ENCODE results near the gene ZCCHC24.

ZCCHC24 gene

DNA sequence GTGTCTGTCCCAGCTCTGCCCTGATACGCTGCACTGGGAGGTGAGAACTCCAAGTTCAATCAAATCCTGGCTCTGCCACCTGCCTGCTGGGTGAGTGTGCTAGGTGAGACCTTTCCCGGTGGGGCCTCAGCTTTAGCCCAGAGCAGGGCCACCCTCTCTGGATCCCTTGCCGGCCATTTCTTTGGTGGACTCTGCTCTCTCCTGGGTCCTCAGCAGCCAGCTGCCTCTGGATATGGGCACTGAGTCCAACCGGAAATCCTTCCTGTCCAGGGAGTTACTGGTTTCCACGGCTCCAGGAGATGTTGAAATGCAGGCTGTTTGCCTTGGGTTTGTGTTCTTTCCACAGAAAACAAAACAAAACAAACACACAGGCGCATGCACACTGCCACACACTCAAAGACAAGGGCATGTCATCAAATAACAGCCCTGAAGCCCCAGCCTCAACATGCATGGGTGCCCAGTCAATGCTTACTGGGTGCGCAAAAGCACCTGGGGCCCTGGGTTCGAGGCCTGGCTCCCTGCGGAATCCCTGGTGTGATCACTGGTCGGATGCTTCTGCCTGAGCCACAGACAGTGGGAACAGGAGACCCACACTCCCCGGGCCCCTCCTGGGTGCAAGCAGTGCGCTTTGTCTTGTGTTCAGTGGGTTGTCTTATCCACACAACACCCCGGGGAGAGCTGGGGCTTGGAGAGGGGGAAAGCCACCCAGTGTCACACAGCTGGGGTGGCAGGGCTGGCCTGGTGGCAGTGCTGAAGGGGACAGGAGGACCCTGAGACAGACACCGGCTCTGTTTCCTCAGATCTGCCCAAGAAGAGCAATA lies 65.1 kb downstream of the ZCCHC24 start:
- no peak for DNase-seq

DNA sequence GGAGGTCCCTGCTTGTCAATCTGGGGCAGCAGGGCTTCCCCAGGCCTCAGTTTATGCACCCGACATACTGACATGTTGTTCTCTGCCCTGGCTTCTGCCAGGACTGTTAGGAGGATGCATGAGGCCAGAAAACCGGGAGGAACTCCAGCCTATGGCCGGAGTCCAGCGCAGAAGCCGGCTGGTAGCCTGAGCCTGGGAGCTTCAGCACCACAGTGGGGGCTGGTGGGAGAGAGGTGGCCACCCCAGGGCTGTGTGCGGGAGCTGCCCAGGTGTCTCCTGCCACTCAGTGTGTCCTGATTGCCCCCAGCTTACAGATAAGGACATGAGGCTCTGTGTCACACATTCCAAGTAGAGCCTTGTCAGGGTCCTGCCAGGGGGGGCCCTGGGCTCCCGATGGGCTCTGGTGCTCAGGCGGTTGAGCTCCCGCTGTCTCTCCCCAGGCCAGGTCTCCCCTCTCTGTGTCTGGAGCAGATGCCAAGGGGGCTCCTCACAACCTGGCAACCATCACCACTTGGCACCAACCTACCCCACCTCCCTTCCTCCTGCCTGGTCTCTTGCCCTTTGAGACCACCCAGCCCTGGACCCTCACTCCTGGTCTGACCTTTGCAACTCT lies 65.8 kb downstream of the ZCCHC24 start:
- no peak for DNase-seq

DNA sequence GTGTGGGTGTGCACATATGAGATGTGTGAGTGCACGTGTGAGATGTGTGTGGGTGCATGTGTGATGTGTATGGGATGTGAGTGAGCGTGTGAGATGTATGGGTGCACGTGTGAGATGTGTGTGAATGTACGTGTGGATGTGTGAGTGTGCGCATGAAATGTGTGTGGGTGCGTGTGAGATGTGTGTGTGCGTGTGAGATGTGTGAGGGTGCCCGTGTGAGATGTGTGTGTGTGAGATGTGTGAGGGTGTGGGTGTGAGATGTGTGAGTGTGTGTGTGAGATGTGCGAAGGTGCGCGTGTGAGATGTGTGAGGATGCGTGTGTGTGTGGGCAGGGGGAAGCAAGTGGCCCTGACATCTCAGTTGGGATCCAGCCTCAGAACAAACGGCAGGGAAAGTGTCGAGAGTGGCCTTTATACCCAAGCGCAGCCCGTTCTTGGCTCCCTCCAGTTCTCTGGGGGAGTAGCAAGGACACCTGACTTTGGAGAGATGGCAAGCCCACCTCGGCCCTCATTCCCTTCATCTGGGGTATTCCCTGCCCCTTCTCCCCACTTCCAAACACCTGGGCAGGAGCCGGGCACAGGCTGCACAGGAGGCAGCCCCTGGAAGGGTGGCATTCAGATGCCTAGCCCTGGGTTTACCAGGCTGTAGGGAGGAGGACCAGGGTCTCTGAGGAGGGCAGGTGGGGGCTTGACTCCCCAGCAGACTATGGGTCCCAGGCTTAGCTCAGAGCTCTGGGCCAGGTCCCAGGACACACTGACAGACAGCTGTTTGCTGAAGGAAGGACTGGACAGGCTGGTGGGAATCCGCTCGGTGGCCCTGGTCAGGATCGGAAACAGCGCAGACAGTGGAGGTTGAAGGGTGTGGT lies 66.5 kb downstream of the ZCCHC24 start:
- no peak for DNase-seq

DNA sequence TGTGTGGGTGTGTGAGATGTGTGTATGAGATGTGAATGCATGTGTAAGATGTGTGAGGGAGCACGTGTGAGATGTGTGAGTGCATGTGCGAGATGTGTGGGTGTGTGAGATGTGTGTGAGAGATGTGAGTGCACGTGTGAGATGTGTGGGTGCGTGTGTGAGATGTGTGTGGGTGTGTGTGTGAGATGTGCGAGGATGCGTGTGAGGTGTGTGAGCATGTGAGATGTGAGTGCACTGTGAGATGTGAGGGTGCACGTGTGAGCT lies 67.1 kb downstream of the ZCCHC24 start:
- DNase-seq, result no peak

DNA sequence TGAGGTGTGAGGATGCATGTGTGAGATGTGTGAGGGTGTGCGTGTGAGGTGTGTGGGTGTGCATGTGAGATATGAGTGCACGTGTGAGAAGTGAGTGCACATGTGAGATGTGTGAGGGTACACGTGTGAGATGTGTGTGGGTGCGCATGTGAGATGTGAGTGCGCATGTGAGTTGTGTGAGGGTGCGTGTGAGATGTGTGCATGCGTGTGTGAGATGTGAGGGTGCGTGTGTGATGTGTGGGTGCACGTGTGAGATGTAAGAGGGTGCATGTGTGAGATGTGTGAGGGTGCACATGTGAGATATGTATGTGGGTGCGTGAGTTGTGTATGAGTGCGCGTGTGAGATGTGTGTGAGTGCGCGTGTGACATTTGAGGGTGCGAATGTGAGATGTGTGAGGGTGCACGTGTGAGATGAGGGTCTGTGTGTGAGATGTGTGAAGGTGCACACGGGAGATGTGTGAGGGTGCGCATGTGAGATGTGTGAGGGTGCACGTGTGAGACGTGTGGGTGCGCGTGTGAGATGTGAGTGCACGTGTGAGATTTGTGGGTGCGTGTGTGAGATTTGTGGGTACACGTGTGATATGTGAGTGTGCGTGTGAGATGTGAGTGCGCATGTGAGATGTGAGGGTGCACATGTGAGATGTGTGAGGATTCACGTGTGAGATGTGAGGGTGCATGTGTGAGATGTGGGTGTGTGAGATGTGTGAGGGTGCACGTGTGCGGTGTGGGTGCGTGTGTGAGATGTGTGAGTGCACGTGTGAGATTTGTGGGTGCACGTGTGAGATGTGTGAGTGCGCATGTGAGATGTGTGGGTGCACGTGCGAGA lies 67.7 kb downstream of the ZCCHC24 start:
- no peak for DNase-seq

DNA sequence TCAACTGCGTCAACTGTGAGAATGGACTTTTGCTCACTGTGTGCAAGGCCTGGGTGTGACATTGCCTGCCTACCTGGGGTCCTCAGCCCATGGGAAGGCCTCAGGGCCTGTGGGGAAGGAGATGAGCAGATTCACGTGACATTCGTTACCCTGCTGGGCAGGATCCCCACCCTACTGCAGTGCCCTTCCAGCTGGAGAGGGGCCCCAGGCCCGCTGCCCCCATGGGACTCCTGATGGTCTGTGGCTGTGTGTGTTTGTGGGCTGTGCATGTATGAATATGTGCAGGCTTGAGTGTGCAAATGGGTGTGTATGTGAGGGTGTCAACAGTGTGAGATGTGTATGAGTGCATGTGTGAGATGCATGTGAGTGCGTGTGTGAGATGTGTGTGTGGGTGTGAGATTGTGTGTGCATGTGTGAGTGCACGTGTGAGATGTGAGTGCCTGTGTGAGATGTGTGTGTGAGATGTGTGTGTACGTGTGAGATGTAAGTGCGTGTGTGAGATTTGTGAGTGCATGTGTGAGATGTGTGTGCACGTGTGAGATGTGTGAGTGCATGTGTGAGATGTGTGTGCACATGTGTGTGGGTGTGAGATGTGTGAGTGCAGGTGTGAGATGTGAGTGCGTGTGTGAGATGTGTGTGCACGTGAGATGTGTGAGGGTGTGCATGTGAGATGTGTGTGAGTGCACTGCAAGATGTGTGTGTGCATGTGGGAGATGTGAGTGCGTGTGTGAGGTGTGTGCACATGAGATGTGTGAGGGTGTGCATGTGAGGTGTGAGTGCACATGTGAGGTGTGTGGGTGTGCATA lies 68.5 kb downstream of the ZCCHC24 start:
- no peak for DNase-seq

DNA sequence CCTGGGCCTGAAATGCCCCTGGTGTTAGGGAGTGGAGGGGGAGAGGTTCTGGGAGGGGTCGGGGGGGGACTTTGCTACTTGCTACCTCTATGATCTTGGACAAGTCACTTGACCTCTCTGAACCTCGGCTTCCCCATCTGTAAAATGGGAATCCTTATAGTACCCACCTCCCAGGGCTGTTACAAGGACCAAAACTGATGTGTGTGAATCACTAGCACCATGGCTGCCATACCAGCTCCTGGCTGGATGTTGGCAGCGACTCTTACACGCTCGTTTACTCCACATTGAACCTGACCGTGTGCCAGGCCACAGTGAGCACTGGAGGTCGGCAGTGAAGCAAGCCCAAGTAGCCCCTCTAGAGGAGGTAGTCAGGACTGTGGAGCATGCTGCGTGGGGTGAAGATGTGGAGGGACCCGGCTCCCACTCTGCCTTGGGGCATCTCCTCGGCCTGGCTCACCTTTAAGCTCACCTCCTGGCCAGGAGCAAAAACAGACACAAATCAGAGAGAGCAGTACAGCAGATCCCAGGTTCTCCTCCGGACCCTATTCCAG lies 69.3 kb downstream of the ZCCHC24 start:
- DNase-seq, result no peak

DNA sequence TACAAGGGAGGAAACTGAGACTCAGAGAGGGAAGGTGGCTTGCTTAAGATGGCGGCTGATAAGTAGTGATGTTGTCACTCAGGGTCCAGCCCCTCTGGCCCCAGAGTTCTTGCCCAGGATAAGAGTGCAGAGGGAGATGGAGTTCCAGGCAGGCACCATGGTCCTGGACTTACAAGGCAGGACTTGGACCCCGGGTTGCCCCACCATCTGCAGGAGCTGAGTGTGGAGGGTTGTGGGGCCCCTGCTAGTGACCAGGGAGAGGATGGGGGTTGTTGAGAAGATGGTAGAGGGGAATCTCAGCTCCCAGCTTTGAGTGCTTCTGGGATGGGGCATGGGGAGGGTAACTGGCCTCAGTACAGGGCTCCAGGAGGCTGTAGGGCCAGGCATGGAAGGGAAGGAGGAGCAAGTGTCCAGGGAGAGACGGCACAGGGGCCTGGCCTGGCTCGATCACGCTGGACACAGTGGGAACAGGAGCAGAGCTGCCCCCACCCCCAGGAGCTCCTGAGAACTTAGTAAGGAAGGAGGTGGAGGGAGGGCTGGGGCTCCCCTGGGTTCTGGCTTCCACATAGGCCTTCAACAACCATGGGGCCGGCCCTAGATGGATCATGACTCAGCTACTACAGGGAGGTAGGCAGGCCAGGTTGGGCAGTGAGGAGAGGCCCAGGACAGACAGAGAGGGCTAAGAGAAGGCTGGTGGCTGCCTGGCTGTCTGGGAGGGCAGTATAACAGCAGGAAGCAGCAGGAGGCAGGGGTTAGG lies 69.9 kb downstream of the ZCCHC24 start:
- no peak for DNase-seq

DNA sequence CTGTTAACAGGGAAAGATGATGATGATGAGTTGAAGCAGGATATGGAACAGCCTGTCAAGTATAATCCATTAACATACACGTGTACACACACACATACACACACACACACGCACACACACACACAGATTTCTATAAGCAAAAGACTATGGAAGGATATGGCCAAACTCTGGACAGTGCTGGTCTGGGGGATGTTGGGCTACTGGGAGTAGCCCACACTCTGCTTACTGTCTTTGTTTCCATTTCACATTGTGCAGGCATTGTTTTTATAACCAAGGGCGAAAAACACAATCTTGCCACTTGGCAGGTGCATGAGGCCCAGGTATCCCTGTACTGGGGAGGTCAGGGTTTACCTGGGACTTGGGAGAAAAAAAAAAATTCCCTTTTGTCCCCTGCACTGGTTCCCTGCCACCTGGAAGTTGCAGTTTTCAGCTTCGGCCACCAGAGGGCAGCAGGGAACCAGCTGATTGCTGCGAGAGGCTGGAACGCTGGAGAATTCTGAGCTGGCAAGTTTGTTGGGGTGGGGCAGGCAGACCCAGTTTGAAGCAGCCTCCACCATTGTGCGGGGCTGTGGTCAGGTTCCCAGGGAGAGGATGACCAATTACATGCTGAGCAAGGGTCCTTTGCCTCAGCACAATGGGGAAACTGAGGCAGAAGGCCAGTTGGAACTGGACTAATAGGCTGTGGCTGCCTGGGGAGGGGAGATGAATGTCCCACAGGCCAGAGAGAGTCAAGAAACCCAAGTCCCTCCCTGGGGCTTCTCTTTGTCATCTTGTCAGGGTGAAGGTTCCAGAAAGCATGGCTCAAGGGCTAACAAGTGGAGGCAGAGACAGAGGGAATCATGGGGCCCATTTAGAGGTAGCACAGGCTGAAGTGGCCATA lies 70.9 kb downstream of the ZCCHC24 start:
- DNase-seq, result peak in 1 of 2 experiments; percentile 62

DNA sequence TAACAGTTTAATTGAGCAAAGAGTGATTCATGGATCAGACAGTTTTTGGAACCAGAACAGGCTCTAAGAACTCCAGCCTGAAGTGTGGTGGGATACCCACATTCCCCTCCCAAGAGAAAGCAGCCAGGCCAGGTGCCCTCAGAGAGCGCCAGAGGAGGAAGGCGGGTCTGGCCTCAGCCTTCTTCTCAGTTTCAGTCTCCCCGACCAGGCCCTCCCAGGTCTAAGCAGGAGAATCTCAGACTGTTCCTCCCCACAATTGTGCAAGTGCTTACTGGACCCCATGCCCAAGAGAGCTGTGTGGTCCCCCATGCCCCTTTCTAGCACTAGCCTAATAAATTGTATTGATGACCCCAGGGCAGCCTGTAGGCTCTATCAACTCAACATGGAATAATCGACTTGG lies 72.6 kb downstream of the ZCCHC24 start:
- DNase-seq, result no peak

DNA sequence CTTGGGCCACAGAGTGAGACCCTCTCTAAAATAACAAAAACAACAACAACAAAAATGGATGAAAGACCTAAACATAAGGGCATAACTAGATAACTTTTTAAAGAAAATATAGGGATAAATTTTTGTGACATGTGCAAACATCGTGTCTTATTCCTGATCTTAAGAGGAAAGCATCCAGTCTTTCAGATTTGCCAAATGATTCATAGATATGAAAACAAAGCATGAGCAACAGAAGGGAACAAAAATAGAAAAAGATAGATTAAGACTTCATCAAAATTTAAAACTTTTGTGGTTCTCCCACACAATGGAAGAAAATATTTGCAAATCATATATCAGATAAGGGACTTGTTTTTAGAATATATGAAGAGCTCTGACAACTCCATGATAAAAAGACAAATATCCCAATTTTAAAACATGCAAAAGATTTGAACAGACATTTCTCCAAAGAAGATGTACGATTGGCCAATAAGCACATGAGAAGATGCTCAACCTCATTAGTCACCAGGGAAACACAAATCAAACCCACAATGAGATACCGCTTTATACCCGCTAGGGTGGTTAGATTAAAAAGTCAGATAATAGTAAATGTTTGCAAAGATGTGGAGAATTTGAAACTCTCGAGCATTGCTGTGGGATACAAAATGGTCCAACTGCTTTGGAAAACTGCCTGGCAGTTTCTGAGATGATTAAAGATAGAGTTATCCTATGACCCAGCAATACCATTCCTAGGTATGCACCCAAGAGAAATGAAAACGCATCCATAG lies 77.8 kb downstream of the ZCCHC24 start:
- DNase-seq, result no peak

DNA sequence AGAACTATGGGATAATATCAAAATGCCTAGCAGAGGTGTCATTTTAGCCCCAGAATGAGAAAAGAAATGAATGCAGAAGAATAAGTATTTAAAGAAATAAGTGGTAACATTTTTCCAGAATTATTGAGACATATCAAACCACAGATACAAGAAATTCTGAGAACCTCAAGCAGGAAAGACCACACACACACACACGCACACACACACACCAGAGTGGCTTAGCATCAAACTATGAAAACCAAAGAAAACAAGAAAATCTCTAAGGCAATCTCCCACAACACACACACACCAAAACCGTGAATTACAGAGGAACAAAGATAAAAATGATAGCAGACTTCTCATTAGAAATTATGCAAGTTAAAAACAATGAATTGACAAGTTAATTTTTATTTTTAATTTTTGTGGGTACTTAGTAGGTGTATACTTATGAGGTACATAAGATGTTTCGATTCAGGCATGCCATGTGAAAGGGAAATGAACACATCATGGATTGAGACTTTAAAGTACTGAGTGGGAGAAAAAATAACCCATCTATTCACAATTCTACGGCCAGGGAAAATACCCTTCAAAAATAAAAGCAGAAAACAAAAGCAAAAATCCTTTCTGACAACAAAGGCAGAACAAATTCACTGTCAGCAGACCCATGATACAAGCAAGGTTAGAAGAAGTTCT lies 83.6 kb downstream of the ZCCHC24 start:
- no peak for DNase-seq

DNA sequence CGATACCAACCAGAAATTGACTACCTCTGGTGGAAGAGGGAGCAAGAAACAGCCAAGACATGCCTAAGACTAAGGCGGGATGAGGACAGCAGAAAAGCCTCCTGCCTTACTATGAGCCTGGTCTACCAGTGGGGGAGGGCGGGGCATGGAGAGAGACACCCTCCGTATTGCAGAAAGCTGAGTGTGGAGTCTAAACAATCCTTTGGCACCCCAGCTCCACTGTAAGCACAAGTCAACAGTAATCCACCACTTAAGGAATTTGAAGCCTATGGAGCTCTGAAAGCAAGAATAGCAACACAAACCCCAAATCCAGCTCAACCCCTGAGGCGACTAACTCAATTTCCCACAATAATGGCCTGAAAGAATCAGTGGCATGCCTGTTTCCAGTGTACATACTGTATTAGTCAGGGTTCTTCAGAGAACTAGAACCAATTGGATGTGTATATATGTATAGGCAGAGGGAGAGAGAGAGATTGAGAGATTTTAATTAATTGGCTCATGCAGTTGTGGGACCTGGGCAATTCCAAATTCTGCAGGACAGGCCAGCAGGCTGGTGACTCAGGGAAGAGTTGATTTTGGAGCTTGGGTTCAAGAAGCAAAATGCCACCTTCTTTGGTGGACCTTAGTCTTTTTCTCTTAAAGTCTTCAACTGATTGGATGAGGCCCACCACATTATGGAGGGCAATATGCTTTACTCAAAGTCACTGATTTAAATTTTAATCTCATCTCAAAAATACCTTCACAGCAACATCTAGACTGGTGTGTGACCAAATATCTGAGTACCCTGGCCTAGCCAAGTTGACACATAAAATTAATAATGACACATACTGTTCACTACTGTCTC lies 84.7 kb downstream of the ZCCHC24 start:
- DNase-seq, result no peak

DNA sequence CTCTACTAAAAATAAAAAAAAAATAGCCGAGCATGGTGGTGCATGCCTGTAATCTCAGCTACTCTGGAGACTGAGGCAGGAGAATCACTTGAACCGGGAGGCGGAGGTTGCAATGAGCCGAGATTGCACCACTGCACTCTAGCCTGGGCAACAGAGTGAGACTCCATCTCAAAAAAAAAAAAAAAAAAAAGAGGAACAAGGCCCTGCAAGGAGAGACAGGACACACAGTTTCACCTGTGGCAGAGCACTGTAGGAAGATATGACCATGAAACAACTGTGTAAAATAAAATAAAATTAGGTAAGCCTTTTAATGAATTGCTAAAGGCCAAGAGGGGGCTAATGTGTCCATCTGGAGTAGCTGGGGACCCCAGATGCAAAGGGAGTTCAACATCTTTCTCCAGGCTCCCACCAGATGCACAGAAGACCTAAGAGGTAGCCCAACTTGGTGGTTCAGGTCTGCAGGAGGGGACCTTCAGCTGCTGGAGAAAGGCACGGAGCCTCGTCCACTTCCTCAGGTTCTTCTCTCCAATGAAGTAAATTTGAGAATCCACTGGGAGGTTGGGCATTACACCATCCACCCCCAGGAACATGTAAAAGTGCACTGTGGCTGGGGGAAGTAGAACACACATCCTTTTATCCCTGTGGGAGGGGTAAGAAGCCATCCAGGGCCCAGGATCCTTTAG lies 85.5 kb downstream of the ZCCHC24 start:
- no peak for DNase-seq

DNA sequence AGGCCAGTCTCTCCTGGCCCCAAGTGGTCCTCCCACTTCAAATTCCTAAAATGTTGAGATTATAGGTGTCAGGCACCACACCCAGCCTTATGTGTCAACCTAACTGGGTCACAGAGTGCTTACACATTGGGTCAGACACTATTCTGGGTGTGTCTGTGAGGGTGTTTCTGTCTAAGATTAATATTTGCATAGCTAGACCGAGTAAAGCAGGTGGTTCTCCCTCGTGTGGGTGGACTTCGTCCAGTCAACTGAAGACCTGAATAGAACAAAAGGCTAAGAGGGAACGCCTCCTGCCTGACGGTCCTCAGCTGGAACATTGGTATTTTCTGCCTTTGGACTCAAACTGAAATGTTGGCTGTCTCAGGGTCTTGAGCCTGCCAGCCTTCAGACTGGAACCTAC lies 86.6 kb downstream of the ZCCHC24 start:
- no peak for DNase-seq

DNA sequence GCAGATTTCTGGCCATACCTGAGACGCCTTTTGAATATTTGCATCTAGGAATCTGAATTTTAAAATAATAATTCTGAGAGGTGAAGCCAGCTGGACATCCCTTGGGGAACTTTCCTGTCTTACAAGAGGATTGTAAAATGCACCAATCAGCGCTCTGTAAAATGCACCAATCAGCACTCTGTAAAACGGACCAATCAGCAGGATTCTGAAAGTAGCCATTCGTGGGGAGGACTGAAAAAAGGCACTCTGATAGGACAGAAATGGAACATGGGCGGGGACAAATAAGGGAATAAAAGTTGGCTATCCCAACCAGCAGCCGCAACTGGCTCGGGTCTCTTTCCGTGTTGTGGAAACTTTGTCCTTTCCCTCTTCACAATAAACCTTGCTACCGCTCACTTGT lies 88.2 kb downstream of the ZCCHC24 start:
- no peak for DNase-seq

DNA sequence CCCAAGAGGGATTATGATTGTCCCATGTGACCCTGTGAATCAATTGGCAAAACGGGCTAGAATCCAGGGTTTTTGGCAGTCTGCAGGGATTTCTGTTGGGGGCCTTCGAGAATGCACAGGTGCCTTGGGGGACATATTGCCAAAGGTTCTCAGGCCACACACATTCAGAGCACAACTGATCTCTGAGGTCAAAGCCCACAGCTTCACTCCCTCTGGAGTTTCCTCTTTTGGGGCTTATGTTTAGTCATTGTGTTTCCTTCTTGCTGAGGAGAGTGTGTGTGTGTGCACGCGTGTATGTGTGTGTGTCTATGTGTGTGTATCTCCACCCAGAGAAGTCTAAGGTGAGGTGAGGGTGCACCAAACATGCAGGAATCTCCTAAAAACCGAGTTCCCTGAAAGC lies 89.3 kb downstream of the ZCCHC24 start:
- no peak for DNase-seq
